GM18498 (cell line): Measurements from ENCODE around the gene HEATR5A.
"Not testable (repeated sequence)": the region's sequence is repeated elsewhere in the genome, so short reads cannot be mapped to it uniquely, and the experiment has no call there.

ENCODE experiments used
- ATAC-seq: cut with Tn5 transposase; IDR thresholded peaks from one replicate; pipeline ENCODE4 v1.9.1; 2021; ENCODE audit warnings: mild to moderate bottlenecking, moderate library complexity; ENCODE audit not compliant: unreplicated experiment

HEATR5A gene

DNA sequence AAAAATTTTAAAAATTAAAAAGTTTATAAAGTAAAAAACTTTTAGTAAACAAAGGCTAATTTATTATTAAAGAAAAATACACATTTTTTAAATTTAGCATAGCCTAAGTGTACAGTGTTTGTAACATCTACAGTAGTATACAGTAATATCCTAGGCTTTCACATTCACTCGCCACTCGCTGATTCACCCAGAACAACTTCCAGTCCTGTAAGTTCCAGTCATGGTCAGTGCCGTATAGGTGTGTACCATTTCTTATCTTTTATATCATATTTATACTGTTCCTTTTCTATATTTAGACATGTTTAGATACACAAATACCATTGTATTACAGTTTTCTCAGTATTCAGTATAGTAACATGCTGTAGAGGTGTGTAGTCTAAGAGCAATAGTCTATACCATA is 28.9 kb downstream of the HEATR5A start:
- no peak for ATAC-seq

DNA sequence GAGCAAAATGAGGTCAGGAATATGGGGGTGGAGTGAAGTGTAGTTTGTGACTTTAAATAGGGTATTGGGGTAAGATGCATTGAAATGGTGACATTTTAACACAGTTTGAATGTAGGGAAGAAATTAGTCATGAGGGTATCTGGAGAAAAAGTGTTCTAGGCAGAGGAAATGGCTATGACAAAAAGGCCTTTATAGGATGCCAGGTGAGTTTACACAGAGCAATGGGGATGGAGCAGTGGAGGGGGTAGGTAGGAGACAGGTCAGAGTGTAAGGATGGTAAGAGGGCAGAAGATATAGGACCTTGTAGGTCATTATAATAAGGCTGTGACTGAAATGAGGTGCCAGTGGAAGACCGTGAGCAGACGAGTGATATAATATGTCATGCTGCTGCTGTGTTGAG is 30.4 kb downstream of the HEATR5A start:
- no peak for ATAC-seq

DNA sequence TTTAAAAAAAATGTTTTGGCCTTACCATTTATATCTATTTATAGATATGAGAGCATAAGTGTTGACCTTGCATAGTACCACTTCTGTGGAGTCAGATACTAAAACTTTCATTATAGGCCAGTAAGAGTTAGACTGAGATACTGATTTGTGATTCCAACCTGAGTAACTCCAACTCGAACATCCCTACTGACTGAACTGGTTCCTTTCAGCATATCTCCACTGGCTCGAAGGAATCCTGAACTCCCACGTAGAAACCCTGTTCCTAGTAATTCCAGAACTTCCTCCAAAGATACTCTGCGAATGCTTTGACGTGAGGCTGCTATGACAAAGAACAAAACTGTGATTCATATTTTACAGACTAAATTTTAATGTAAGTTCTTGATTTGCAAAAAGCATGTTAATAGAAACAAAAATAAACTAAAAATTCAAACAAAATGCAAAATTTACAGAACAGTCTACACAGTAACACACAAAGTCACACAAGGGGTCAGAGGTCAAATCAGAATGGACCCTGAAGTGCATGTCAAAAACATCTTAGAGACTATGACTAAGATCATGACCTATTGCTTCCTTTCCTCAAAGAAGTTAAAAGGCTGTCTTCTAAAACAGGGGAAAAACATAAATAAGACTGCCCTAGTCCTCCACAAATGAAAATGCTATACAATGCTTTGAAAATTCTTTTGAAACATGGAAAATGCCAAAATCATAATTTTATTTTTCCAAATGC is 31.5 kb downstream of the HEATR5A start:
- ATAC-seq, result no peak

DNA sequence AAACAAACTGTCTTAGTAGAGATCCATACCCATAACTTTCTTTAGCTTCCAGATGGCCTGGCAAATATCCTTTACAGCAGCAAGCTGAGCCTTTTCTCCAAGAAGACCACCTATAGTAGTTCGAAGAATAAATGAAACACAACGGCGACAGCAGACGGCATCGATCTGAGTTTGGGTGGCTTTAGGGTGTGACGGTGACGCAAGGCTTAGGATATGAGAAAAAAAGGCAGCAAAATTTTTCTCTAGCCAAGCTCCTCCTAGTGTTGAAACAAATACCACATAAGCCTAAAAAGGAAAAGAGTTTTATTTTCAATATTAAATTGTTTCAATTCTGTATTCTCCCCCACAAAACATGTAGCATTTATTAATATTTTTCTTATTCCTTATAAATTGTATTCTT is 33.3 kb downstream of the HEATR5A start:
- no peak for ATAC-seq

DNA sequence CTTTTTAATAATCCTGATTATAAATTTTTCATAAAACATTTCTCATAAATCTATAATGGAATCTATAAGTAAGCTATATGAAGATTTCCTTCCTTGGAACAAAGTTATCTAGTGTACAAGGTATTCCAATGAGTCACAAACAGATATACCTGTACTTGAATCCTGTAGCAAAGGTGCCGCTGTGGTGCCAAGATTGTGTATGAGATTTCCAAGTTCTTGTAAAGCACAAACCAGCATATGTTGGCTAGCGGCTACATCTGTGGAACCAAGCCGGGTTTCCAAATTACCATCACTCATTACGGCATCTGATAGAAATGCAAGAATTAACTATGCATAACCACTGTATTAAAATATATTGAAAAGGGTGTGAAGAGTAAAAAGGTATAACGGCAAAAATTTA is 34.1 kb downstream of the HEATR5A start:
- no peak for ATAC-seq

DNA sequence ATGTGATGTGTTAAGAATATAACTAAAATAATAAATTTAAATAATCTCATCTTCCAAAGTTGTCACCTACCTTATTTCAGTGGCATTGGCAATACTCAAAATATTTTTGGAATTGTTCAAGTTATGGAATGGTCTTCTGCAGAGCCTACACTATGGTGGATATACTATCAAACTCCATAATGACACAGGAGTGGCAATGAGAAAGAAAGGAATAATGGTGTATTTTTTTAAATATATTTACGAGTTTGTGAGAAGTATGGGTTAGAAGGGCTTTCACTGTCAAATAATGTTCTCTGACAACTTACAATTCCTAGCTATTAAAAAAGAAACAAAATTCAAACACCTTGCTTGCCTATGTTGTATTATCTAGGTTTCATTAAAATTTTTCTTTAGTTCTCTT is 38.1 kb downstream of the HEATR5A start:
- ATAC-seq, result no peak

DNA sequence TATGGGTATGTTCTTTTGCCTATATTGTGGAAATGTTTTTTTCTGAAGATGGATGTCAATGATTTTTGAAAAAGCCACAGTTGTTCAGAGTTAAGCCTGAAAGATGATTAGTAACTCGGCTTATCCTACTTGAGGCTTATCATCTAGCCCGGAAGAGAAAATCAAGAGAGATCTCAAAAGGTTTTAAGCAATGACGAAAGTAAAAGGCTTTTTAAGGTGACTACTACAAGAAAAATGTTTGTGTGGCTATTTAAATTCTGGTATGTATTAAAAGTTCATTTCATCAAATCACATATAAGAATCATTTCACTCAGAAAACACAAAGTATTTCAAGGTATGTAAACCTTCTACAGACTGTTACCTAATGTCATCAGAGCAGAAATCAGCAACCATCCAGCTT is 40.2 kb downstream of the HEATR5A start:
- ATAC-seq, result no peak

DNA sequence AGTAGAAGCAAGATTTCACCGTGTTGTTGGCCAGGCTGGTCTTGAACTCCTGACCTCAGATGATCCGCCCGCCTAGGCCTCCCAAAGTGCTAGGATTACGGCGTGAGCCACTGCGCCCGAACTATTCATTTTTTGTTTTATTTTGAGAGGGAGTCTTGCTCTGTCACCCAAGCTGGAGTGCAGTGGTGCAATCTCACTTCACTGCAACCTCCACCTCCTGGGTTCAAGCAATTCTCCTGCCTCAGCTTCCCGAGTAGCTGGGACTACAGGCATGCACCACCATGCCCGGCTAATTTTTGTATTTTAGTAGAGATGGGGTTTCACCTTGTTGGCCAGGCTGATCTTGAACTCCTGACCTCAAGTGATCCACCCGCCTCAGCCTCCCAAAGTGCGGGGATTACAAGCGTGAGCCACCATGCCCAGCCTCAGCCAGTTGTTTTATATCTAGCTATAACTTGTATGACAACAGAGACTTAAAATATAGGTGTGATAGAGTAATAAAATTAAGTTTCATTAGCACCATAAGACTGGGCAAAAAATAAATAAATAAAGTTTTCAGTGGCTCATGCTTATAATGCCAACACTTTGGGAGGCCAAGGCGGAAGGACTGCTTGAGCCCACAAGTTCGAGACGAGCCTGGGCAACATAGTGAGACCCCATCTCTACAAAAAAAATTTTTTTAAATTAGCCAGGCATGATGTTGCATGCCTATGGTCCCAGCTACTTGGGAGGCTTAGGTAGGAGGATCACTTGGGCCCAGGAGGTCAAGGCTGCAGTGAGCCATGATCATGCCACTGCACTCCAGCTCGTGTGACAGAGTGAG is 41.0 kb downstream of the HEATR5A start:
- ATAC-seq, result not testable (repeated sequence)

DNA sequence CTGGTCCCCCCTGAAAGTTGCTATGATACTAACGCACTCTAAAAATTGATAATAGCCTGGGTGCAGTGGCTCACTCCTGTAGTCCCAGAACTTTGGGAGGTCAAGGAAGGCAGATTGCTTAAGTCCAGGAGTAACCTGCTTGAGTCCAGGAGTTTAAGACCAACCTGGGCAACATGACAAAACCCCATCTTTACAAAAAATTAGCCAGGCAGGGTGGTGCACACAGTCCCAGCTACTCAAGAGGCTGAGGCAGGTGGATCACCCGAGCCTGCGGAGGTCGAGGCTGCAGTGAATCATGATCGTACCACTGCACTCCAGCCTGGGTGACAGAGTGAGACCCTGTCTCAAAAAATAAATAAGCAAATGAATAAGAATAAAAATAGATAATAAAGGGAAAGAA is 42.9 kb downstream of the HEATR5A start:
- no peak for ATAC-seq

DNA sequence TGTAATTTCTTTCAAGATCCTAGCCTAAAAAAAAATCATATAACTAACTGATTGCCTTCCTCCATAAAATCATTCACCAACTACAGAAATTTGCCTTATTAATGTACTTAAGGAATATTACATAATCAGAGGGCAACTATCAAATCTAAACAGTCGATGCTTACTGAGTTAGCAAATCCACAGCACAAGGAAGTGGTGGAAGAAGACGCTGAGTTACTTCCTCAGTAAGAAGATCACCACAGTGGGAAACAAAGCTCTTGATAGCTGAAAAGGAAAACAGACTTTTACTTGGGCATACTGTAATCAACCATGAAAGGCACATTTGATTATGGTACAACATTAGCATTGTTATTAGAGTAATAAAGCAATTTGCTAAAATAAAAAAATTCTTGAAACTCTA is 48.7 kb downstream of the HEATR5A start:
- no peak for ATAC-seq

DNA sequence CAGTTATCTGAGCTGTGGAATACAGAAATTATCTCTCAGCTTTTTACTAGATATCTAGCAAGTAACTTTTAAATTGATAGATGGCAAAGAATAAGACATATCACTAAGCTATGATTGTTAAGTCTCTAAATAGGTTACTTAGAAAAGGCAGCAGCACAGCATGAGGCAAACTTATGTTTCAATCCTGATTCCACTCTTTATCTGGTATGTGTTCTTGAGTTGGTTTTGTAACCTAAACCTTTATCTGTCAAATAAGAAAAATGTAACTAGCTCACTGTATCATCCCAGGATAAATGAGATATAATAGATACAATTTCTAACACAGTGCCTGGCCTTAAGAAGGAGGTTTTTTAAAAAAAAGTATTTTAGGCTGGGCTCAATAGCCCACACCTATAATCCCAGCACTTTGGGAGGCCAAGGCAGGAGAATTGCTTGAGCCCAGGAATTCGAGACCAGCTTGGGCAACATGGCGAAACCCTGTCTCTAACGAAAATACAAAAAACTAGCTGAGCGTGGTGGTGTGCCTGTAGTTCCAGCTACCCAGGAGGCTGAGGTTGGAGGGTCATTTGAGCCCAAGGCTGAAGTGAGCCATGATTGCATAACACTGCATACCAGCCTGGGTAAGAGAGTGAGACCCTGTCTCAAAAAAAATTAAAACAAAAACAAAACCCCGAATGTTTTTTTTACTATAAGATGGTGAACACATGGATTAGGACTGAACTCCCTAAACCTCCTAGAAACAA is 56.8 kb downstream of the HEATR5A start:
- no peak for ATAC-seq

DNA sequence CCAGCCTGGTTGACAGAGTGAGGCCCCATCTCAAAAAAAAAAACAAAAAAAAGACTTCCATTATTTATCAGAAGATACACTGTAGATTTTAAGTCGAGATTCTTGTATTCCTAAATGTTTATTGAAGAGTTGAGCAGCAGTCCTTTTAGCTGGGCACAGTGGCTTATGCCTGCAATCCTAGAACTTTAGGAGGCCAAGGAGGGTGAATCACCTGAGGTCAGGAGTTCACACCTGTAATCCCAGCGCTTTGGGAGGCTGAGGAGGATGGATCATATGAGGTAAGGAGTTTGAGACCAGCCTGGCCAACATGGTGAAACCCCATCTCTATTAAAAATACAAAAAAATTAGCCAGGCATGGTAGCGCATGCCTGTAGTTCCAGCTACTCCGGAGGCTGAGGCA is 57.6 kb downstream of the HEATR5A start:
- ATAC-seq, result no peak

DNA sequence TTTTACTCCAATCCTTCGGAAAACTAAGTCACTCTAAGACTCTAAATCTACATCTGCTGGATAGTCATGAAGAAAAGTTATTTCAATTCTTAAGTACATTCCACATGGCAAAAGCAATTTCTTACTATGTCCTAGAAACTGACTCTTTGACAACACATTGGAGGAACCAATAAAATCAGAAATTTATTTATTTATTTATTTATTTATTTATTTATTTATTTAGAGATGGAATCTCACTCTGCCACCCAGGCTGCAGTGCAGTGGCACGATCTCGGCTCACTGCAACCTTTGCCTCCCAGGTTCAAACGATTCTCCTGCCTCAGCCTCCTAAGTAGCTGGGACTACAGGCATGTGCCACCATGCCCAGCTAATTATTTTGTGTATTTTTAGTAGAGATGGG is 58.6 kb downstream of the HEATR5A start:
- not testable (repeated sequence) for ATAC-seq

DNA sequence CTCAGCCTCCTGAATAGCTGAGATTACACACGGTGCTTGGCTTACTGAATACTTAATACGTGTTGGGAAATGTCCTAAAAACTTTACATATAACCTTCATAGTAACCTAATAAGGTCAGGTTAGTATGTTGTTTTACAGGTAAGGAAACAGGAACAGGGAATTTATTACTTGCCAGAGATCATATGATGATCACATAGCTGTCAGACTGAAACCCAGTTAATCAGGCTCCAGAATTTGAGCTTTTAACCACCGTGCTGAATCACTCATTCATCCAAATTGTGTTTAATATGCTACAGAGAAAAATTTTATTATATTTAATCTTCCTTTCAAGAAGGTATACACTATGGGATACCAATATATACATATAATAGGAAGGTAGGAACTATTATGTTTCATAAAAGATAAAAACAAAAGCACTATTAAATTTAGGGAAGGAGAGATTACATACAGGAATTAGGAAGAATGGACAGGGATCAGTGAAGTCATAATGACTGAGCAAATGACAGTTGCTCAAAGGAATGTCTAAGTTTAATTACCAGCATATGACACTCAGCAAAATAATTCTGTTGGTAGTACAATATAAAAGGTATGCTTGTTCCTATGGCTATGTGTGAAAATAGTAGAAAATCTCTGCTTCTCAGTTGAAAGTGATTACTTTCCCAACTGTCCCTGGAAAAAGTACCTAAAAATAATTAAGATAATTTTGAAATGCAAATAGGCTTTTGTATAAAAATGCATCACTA is 59.3 kb downstream of the HEATR5A start:
- no peak for ATAC-seq

DNA sequence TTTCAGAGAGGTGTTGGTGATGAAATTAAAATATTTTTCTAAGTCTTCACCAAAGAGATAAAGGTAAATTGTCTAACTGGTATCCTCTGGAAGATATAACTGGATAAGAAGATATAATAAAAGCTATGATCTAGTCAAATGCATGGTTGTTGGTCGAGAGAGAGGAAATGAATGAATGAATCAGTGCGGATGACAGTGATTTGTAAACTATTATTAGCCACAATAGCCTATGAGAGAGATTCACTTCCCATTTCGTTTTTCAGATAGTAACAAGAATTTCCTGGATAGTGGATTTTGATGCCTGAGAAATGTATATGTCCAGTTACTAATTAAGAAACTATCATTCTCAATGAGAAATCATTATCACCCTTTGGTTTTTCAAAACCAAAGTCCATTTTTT is 63.1 kb downstream of the HEATR5A start:
- no peak for ATAC-seq

DNA sequence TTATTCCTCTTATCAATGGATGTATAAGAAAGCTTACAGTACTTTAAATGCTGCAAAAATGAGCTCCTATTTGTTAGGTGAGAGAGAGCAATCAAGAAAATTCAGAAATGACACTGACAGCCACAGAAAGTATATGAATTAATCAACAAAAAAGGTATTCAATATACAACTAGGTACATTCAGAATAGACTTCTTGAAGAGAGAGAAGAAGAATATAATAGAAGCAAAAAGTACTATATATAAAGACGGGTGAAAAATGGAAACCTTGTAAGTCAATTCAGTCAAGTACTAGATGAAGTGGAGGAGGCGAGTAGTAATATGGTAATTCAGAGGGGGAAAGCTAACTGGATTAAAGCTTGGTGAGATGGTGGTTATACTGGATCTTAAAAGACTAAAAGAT is 74.3 kb downstream of the HEATR5A start:
- no peak for ATAC-seq

DNA sequence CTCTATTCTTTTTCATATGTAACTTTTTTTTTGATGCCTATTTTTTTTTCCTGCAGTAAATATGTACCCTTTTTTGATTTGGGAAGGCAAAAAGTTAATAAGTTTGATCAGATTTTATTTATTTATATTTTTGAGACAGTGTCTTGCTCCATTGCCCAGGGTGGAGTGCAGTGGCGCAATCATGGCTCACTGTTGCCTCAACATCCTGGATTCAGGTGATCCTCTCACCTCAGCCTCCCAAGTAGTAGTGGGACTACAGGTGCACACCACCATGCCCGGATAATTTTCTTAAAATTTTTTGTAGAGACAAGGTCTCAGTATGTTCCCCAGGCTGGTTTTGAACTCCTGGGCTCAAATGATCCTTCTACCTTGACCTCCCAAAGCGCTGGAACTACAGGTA is 79.1 kb downstream of the HEATR5A start:
- no peak for ATAC-seq

DNA sequence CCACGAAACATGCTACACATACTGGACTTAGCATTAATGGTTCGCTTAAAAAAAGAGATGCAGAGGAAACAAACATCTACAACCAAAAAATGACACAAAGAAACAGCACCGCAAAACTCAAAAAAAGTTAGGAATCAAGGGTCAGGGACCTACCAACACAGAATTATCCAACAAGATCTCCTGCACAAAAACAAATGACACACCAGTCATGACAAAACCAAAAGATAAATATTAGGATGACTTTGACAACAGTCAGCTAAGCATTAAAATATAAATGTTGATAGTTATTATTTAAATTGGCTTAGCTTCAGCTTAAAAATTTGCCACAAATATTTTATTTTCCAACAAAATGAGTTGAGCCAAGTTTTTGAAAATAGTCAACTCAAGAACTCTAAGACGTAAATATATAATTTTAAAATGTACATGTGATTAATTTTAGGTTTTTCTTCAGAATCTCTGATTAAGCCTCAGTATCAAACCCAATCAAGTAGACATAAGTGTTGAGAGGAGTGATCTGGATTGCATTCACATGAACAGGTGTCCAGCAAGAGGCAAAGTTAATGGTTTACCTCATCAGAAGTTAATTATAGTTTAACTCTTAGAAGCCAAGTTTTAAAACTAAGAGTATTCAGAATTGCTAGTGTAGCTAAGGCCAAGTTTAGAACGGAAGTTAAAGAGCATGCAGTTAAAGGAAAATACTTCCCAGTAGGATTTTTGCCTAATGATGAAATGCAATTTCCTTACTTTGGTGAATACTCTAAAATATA is 79.9 kb downstream of the HEATR5A start:
- ATAC-seq, result no peak

DNA sequence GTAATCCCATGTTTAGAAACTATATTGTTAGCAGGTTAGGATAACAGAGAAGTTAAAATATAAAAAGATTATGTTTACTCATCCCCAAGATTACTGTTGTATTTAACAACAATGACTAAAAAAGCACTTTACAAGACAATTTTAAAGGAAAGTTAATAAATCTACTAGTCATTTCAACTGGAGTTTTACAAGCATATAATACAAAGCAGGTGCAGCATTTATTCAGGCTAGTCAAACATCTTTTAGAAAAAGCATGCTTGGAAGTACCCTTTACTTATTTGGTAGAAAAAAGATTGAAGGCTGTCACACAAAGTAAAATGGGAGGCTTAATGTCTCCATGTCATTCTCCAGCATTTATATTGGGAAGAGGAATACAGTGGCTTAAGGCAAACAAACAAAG is 80.6 kb downstream of the HEATR5A start:
- ATAC-seq, result no peak

DNA sequence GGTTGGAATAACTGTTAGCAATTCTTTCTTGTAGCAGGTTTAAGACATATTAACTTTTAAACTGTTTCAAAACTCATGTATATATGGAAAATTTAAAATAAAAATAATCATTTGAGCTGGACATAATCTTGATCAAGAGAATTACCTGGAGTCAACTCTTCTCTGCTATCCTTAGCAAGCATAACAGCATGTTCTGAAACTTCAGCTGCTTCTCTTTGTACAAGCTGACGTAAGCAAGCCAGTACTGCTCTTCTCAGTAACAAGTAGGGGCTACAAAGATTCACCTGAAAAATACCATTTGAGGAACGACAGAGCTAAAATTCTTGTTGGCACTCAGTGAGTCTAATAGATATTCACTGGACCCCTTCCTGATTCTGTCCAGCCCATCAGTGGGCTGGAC is 83.0 kb downstream of the HEATR5A start:
- ATAC-seq, result no peak
